Mucosa of descending colon (tissue), 3 donors: Measurements from ENCODE around the gene PTX4. TPM values are rescaled to one million over a fixed set of nuclear protein-coding genes. Genes with fewer than 3 reads are reported as not detected.

Source experiments
- ATAC-seq: fragments of 200-7000 bp; cut with Tn5 transposase; one replicate; pipeline ENCODE4 v1.9.1; 2020; ENCODE audit warnings: mild to moderate bottlenecking, moderate library complexity
- DNase-seq, 3 donors: peaks; one replicate each; pipeline ENCODE4 v3.0.0-alpha.2; 2020
- H3K36me3 ChIP-seq: fragments of 200-600 bp; one replicate; pipeline ENCODE4 v1.8.0; 2021; ENCODE audit warnings: low read depth, mild to moderate bottlenecking
- H3K4me1 ChIP-seq: fragments of 200-600 bp; one replicate; pipeline ENCODE4 v1.8.0; 2021; ENCODE audit warnings: low read depth, mild to moderate bottlenecking
- H3K4me3 ChIP-seq: fragments of 200-600 bp; one replicate; pipeline ENCODE4 v1.8.0; 2021; ENCODE audit warnings: mild to moderate bottlenecking
- H3K9me3 ChIP-seq: fragments of 200-600 bp; one replicate; pipeline ENCODE4 v1.8.0; 2021; ENCODE audit warnings: mild to moderate bottlenecking
- intact Hi-C, 2 donors: fragments of 100-400 bp; cut with DNase I in 1 of 2; cut with micrococcal nuclease in 1 of 2; formaldehyde crosslinking; loops; one replicate each; pipeline versions ENCODE4 v1.11.0 to v1.11.1; 2022; cut with DNase I, micrococcal nuclease
- total RNA-seq, 3 donors: library from RNA; stranded (reverse); fragmentation: NEBNext Ultra II Directional in 2 of 3; extraction: Animal tissue kit (Norgen Biotek cat#: 25700) in 2 of 3; gene quantifications; one replicate each; pipeline versions ENCODE4 v1.2.1 to v1.2.4, GENCODE V29; 2021 to 2023
- TF ChIP-seq, protein P1 (sequence below): fragments of 200-600 bp; IDR thresholded peaks from one replicate; pipeline ENCODE4 v1.8.0; 2022; ENCODE audit warnings: antibody characterized with exemption, mild to moderate bottlenecking
- donor health status: DM: no; HTN: no; CAD: no; lungs with moderate emphysema.
- donor health status: DM: no; HTN: no; CAD: no.
- donor health status: DM: no; HTN: yes; CAD: no.

The PTX4 gene
- total RNA-seq, 3 donors from 2014 or later, result not detected

GRCh38 chr16:1456951-1457350 lies 31.8 kb downstream of the PTX4 start:
- no peak for ATAC-seq
- no peak overlapping the region for H3K4me3 ChIP-seq
- intact Hi-C loops, result no loop called here
- H3K9me3 ChIP-seq, result no peaks in the 10 kb centered on the region
- no peak for DNase-seq
- TF ChIP-seq, protein P1, sequence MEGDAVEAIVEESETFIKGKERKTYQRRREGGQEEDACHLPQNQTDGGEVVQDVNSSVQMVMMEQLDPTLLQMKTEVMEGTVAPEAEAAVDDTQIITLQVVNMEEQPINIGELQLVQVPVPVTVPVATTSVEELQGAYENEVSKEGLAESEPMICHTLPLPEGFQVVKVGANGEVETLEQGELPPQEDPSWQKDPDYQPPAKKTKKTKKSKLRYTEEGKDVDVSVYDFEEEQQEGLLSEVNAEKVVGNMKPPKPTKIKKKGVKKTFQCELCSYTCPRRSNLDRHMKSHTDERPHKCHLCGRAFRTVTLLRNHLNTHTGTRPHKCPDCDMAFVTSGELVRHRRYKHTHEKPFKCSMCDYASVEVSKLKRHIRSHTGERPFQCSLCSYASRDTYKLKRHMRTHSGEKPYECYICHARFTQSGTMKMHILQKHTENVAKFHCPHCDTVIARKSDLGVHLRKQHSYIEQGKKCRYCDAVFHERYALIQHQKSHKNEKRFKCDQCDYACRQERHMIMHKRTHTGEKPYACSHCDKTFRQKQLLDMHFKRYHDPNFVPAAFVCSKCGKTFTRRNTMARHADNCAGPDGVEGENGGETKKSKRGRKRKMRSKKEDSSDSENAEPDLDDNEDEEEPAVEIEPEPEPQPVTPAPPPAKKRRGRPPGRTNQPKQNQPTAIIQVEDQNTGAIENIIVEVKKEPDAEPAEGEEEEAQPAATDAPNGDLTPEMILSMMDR, result no peak
- no peaks in the 10 kb centered on the region for H3K36me3 ChIP-seq
- no peaks in the 10 kb centered on the region for H3K4me1 ChIP-seq

- Histone ChIP-seq H3K9me3 (no peaks in the 10 kb centered on the region), H3K4me1 (no peaks in the 10 kb centered on the region), H3K4me3 (no peak overlapping the region), H3K36me3 (no peaks in the 10 kb centered on the region)
- DNase-seq, result no peak
- intact Hi-C loops, result no loop called here
- TF ChIP-seq, protein P1, result no peak
- ATAC-seq, result no peak
These were observed 33.3 kb downstream of the PTX4 start for GRCh38 chr16:1455190-1456171.

DNA sequence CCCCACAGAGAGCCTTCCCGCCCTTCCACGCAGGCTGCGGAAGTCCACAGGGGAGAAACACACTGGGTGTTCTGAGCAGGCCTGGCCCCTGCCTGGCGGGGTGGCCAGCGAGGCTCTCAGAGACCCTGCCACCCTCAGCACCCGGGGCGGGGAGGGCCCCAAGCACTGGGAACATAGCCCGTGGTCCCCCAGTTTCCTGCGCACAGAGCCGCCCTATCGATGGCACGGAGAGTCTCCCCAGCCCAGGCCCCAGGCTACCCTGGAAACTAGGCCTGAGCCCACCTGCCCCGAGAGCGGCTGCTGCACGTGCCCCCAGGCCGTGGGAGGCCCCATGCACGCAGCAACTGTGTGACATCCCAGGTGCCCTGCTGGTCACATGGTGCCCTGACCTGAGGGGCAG lies 34.2 kb downstream of the PTX4 start:
- H3K4me3 ChIP-seq, result no peak overlapping the region

DNA sequence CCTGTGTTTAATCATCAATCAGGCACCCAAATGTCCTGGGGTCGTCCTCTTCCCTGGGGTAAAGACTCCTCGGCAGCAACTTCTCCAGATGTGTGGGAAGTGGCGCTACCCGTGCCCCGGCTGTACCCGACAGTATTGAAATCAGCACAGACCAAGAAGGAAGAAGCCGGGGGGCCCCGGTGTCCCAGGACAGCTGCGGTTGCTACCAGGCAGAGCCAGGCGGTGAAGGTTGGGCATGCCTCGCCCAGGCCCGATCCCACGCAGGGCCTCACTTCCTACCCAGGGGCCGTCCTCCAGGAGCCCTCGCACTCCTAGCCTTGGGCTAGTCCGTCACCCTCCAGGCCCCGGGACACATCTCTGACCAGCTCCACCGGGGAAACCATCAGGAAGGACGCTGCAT lies 35.4 kb downstream of the PTX4 start:
- no peak overlapping the region for H3K4me3 ChIP-seq
- H3K9me3 ChIP-seq, result no peaks in the 10 kb centered on the region
- no peaks in the 10 kb centered on the region for H3K4me1 ChIP-seq
- ATAC-seq (no peak), DNase-seq (no peak)
- TF ChIP-seq, protein P1, result no peak
- intact Hi-C loops, result no loop called here
- no peaks in the 10 kb centered on the region for H3K36me3 ChIP-seq

More for the DNA sequence above, 34.2 kb downstream of the PTX4 start:
- intact Hi-C loops, result no loop called here
- no peak for ATAC-seq
- TF ChIP-seq, protein P1, result no peak
- no peak for DNase-seq
- H3K9me3 ChIP-seq, result no peaks in the 10 kb centered on the region
- H3K4me1 ChIP-seq, result no peaks in the 10 kb centered on the region
- H3K36me3 ChIP-seq, result no peaks in the 10 kb centered on the region

GRCh38 chr16:1452530-1452929 lies 36.2 kb downstream of the PTX4 start:
- H3K36me3 ChIP-seq, result peaks cover 5% of the 10 kb centered on the region
- ATAC-seq (no peak), DNase-seq (no peak)
- no peak overlapping the region for H3K4me3 ChIP-seq
- H3K4me1 ChIP-seq, result no peaks in the 10 kb centered on the region
- no peaks in the 10 kb centered on the region for H3K9me3 ChIP-seq
- TF ChIP-seq, protein P1, result no peak
- intact Hi-C loops, result no loop called here
